Gastroesophageal sphincter (tissue), 3 donors: Measurements from ENCODE around the gene CPVL.

Experiments used
- CTCF ChIP-seq, 4 experiments: fragments of 200-600 bp in 2 of 4; fragments of 450-650 bp in 2 of 4; sonication (generic) in 1 of 4; IDR thresholded peaks; one replicate each; pipeline ENCODE4 v1.5.1; 2017 to 2019; ENCODE audit warnings: antibody characterized with exemption in 4 of 4, mild to moderate bottlenecking in 2 of 4, moderate library complexity in 2 of 4
- EP300 ChIP-seq: sonication (generic); formaldehyde crosslinking; IDR thresholded peaks from one replicate; pipeline ENCODE4 v1.6.1; 2017; ENCODE audit warnings: antibody characterized with exemption, mild to moderate bottlenecking
- POLR2A ChIP-seq, 2 donors: fragments of 450-650 bp; IDR thresholded peaks; one replicate each; pipeline ENCODE4 v1.6.1; 2017; ENCODE audit warnings: antibody characterized with exemption in 2 of 2, mild to moderate bottlenecking in 2 of 2, moderate library complexity in 1 of 2

GRCh38 chr7:29100924-29101323 lies 45.4 kb downstream of the CPVL start:
- TF ChIP-seq EP300 (no peak), POLR2A (IDR thresholded peaks at IDR 0.05) (no peak), CTCF (IDR thresholded peaks at IDR 0.05) (no peak)
